Fibroblast of skin of abdomen (primary cell): ENCODE data around the gene CDK4. TPM values are rescaled to one million over a fixed set of nuclear protein-coding genes. Genes with fewer than 3 reads are reported as not detected.
"Not testable (repeated sequence)": the region's sequence is repeated elsewhere in the genome, so short reads cannot be mapped to it uniquely, and the experiment has no call there.

Experiments
- DNase-seq: peaks from one replicate; pipeline ENCODE4 v3.0.0-alpha.2; 2013
- polyA plus RNA-seq, 2 experiments: library from polyadenylated mRNA; unstranded; fragments of 120-200 nt; gene quantifications; one replicate each; pipeline ENCODE4 v1.2.1, GENCODE V29; 2013; ENCODE audit not compliant: insufficient read length in 2 of 2

Gene CDK4
- 235 TPM for polyA plus RNA-seq (2013, experiment 1 of 2; ENCODE audit: insufficient read length)
- 236 TPM for polyA plus RNA-seq (2013, experiment 2 of 2; ENCODE audit: insufficient read length)

DNA sequence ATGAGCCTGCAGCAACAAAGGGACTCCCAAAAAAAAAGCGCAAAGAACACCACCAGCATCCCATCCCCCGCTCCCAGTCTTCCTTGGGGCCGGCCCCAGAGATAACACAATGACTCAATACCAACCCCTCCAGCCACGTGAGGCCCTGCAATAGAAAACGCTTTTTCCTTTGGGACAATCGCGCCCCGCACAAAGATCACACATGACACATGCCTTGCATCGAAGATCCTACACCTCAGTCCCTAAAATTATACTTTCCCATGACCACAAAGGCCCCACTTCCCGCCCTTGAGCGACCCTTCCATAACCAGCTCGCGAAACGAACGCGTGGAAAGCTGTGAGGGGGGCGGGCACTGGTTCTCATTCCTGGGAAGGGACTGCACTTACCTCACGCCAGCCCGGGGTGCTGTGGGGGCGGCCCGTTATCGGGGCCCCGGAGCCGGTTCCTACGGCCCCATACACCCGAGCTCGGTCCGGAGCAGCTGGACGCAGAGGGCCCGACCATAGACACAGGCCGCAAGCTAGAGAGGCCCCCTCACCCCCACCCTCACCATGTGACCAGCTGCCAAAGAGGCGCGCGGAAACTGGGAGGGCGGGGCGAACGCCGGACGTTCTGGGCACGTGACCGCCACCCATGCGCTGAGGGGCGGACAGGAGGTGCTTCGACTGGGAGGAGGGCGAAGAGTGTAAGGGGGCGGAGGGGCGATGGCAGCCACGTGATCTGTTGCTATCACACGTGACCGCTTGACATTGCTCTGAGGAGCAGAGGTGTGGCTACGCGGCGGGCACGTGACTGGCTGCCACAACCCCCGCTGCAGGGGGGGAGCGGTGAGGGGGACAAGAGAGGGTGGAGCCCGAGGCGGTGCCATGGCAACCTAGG, at the start of gene CDK4:
CDK4 (minus strand) TSS at position 523 of the 880 bp plus-strand sequence. CDS start 593 bp downstream, outside the sequence.
- DNase-seq: peak; percentile 100

DNA sequence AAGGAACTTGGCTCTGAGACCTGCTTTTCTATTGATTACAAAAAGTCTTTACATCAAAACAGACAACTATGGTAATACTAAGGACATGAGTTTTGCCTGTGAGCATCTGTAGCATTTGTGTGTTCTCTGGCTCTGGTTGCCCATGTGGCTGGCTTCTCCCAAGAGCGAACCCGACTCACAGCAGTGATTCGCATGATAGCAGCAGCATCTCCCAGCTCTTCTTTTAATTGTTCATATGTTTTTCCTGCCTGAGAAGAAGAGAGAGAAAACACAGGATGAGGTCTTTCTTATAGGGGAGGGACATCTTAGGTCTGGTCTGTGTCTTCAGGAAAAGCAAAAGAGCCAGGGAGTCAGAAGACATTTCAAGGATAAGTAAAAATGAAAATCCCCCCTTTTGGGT, 48.9 kb upstream of the CDK4 start:
- DNase-seq: no peak

DNA sequence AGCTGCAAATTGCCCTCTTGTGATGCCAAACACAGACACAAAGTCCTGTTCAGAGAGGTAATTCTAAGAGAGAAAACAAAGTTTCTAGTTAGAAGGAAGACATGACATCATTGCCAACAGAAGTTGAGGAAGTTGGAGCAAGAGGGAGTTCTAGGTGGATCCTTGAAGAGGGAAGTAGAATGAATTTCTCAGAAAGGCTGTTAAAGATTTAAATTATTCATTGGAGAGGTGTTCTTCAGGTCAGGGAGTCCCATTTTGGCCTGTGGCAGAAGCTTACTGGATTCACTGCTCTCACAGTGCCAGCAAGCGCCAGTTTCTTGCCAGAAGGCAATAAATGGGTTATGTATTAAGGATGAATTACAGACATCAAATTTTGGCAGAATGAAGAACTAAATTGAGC, 45.8 kb upstream of the CDK4 start:
- DNase-seq: no peak

DNA sequence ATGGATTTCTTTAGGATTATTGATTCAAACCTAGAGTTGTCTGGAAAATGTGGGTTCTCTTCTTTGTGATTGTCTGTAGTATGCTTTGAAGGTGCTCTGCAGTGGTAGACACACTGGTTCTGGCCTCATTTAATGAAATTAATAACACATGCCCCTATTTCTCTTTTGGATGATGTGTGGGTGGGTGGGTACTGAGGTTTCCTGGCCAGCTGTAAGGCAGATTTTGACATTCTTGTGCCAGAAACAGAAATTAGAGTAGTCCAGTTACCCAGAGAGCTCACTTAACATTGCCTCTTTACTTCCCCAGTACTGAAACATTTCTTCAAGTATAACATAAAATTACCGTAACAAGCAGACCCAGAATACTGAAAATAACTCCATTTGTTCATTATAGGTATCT, 44.9 kb upstream of the CDK4 start:
- no peak for DNase-seq

DNA sequence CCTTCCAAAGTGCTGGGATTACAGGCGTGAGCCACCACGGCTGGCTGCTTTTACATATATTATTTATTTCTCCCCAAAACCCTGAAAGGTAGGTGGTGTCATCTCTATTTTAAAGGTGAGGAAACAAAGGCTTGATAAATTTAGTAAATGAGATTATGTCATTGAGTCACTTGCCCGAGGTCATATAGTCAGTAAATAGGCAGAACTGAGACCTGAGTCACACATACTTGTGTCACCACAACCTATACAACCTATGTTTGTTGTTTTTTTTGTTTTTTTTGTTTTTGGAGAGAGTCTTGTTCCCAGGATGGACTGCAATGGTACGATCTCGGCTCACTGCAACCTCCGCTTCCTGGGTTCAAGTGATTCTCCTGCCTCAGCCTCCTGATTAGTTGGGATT, 43.2 kb upstream of the CDK4 start:
- no peak for DNase-seq

DNA sequence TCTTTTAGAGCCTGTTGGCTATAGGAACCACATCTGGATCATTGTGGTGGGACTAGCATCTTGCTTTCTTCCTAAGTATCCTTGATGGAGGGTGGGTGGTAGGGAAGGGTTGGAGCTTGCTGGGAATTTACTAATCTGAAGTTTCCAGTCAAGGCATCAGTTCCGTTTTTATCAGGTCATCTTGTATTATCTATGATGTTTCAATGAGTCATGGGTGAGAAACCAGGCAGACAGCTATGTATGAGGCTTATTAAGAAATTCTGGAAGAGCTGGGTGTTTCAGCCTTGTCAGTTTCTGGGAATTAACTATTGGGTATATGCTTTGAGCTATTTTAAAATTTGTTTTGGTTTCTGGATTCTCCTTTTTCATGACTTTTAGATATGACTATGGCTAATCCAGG, 41.8 kb upstream of the CDK4 start:
- DNase-seq: peak; percentile 81

DNA sequence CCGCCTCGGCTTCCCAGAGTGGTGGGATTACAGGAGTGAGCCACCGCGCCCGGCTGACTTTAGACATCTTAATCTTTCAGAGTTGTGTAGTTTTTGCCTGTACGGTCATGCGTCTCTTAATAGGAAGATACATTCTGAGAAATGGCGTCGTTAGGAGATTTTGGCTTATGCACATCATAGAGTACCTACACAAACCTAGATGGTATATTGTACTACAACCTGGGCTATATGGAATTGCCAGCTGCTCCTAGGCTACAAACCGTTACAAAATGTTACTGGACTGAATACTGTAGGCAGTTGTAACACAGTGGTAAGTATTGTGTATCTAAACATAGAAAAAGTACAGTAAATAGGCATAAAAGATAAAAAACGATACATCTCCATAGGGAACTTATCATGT, 31.8 kb upstream of the CDK4 start:
- no peak for DNase-seq

DNA sequence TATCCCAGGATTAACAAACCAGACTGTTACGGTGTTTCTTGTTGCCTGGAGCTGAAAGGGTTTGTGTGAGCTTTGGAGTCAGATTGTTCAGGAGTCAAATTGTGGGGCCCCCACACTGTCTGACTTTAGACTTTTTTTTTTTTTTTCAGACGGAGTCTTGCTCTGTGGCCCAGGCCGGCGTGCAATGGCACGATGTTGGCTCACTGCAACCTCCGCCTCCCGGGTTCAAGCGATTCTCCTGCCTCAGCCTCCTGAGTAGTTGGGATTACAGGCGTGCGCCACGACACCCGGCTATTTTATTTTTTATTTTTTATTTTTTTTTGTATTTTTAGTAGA, 31.3 kb upstream of the CDK4 start:
- DNase-seq: no peak

DNA sequence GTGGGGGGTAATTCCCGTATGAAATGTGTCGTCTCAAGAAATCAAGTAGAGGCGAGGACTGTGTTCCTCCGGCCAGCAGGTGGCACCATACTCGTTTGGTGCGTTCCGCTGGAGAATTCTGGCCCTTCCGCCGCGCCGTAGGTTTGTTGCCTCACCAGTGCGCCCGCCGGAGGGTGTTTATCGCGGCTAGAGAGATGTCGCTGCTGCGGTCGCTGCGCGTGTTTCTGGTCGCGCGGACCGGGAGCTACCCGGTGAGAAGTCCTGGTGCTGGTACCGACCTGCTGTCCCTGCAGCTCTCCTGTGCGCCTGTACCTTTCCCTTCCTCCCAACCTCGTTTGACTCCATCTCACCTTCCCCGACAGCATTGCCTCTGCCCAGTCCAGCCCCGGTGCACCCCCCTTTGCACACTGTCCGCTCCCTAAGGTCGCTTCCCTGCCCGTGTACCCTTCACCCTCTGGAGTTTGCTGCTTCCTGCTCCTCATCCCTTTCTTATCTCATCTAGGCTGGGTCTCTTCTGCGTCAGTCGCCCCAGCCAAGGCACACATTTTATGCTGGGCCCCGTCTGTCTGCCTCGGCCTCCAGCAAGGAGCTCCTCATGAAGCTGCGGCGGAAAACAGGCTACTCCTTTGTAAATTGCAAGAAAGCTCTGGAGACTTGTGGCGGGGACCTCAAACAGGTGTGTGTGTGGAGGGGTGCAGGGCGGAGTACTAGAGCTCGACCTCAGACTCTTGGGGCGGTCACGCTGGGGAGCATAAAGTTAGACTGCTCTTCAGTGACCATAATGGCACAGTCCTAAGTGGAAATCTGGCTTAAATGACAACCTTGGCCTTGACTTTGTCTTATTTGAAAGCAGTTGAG, 30.7 kb upstream of the CDK4 start, which contains the start of gene TSFM:
TSFM (plus strand) TSS at position 180 of the 858 bp plus-strand sequence; CDS start at position 195, 15 bp downstream.
- peak; percentile 92 for DNase-seq

DNA sequence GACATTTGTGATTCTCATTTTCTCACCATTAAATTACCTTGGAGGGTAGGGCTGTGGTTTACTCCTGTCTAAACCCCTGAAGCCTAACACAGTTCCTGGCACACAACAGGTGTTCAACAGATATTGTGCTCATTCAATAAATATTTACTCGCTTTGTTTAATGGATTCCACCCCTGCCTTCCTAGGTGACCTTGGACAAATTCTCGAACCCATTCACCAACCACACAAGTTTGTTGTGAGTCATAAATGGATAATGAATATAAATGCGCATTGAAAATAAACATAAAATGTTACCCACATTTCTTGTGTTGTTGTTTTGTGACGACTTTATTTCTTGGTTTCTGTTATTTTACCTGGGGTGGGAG, 30.1 kb upstream of the CDK4 start:
- DNase-seq: no peak

DNA sequence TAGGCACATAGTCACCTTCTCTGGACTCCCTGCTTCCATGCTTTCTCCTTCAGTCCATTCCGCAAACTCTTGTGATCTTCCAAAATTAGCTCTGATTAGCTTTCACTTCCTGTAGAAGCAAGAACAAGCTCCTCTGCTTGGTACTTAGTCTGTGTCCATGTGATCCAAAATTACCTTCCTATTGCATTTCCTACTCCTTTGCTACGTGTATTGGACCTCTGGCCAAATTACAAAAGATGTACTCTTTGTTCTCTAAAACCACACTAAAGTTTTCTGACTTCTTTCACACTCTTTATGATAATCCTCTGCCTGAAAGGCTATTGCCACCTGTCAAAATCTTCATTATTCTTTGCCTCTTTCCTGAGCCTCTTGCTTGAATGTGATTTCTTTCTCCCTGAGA, 29.7 kb upstream of the CDK4 start:
- DNase-seq: no peak

DNA sequence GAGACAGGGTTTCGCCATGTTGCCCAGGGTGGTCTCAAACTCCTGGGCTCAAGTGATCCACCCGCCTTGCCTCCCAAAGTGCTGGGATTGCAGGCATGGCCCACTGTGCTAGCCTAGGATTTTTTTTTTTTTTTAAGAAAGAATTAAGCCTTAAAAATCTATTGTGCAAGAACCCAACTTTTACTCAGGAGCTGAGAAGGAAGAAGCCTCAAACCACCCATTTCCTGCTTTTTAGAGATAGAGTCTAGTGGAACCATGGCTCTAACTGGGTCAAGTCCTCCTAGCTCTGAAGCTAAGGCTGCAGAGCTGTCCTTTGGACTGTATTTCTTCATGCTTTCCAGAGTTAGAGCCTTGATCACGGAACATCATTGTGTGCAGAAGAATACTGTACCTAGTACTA, 29.1 kb upstream of the CDK4 start:
- no peak for DNase-seq

DNA sequence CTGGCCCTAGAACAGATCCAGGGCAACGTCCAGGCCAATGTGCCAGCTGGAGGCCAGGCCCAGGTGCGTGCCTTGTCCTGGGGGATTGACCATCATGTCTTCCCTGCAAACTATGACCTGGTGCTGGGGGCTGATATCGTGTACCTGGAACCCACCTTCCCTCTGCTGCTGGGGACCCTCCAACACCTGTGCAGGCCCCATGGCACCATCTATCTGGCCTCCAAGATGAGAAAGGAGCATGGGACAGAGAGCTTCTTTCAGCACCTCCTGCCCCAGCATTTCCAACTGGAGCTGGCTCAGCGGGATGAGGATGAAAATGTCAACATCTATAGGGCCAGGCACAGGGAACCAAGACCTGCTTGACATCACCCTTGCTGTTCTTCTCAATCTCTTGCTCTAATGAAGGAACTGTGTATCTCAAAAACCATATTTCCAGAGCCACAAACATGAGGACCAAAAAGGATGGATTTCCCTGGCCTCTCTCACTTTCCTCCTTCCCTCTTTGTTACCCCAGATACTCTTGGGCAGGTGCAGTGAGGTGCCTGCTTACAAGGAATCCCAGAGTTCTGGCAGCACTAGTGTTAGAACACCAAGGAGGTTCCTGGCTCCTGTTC, 28.3 kb upstream of the CDK4 start:
- DNase-seq: no peak

DNA sequence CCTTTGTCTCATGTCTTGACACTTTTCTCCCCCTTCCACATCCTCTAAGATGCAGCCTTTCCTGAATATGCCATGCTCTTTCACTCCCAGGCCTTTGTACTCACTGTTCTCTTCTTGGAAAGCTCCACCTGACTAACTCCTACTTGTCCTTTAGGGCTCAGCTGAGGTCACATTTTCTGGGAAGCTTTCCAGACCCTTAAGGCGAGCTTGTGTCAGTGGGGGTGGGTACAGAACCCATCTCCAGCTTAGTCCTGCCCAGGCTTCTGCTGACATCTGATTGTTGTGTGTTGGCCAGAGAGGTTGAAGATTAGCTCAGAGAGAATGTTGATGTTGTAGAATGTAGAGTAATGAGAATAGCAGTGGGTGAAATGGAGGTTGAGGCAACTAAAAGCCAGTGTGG, 27.6 kb upstream of the CDK4 start:
- no peak for DNase-seq

DNA sequence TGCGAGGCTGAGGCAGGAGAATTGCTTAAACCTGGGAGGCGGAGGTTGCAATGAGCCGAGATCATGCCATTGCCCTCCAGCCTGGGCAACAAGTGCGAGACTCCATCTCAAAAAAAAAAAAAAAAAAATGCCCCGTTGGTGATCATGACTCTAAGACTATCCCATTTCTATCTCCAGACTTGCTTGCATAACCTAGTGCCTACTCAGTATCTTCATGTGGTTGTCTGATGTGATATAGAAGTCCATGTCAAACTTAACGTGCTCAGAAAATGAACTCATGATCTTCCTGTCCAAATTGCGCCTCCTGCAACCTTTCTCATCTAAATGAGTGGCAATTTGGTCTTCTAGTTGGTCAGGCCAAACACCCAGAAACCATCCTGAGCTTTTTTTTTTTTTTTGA, 25.8 kb upstream of the CDK4 start:
- DNase-seq: no peak

DNA sequence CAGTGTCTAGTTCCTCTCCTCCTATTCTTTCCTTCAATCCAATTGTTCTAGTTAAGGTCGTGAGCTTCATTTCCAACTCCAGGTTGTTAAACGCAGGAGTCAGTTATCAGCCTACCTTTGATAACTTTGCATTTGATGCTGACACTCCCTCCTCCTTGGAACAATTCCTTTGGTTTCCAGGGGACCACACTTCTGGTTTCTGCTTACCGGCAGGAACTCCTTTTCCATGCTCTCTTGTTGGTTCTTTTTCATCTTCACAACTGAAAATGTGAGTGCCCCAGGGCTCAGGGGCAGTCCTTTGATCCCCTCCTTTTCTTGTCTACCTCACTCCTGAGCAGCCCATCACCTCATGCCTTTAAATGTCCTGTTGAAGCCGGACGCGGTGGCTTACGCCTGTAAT, 25.3 kb upstream of the CDK4 start:
- DNase-seq: no peak

DNA sequence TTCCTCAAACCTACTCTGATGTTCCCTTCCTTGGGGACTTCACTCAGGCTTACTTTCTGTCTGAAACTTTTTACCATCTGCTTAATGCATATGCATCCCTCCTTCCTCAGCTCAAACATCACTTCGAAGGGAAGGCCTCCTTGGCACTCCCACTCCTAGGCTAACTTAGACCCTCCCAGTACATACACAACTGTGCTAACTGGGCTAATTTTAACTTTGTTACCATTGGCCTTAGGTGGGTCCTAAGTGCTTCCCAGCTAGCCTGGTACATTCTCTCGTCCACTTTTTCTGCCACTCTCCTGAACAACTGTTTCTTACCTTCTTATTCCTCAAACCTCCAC, 24.1 kb upstream of the CDK4 start:
- DNase-seq: no peak

DNA sequence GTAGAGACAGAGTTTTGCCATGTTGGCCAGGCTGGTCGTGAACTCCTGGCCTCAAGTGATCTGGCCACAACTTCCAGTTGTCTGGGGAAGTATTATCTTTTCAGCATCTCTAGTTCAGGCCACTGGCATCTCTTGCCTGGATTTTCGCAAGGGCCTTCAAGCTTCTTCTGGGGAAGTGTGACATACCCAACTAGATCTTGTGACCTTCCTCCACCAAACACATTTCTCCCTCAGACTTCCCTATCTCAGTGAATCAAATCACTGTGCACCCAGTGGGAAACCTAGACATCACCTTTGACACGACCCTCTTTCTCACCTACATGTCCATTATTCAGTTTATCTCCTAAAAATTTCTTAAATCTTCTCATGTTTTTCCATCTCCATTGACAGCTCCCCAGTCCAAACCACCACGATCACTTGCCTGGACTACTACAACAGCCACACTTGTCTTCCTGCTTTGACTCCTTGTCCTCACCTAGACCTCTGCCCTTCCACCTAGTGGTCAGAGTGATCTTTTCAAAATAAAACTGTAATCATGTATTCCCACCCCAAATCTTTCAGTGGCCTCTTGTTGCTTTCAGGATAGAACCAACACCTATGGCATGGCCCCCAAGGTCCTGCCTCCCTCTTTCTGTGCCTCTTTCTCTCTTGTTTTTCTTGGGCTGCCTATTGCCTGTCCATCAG, 23.6 kb upstream of the CDK4 start:
- no peak for DNase-seq

DNA sequence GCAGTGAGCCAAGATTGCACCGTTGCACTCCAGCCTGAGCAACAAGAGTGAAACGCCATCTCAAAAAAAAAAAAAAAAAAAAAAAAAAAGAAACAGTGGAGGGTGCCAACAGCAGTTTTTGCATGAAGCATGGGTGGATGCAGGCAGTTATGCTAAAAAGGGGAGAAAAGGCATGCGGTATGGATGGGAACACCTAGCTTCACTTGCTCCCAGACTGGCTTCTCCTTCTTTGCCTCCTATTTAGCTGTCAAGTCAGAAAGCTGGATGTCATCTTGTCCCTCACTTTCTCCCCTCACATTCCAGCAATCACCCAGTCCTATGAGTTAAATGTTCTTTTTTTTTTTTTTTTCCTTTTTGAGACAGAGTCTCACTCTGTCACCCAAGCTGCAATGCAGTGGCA, 22.9 kb upstream of the CDK4 start:
- DNase-seq: no peak

DNA sequence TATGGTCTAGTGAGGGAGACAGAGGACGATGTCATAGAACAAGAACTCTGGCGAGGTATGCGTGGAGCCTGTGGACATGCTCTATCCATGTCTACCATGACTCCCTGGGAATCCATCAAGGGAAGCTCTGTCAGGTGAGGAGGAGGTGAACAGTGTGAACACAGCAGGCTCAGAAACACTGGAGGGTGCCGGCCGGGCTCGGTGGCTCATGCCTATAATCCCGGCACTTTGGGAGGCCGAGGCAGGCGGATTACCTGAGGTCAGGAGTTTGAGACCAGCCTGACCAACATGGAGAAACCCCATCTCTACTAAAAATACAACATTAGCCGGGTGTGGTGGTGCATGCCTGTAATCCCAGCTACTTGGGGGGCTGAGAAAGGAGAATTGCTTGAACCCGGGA, 22.5 kb upstream of the CDK4 start:
- DNase-seq: not testable (repeated sequence)

DNA sequence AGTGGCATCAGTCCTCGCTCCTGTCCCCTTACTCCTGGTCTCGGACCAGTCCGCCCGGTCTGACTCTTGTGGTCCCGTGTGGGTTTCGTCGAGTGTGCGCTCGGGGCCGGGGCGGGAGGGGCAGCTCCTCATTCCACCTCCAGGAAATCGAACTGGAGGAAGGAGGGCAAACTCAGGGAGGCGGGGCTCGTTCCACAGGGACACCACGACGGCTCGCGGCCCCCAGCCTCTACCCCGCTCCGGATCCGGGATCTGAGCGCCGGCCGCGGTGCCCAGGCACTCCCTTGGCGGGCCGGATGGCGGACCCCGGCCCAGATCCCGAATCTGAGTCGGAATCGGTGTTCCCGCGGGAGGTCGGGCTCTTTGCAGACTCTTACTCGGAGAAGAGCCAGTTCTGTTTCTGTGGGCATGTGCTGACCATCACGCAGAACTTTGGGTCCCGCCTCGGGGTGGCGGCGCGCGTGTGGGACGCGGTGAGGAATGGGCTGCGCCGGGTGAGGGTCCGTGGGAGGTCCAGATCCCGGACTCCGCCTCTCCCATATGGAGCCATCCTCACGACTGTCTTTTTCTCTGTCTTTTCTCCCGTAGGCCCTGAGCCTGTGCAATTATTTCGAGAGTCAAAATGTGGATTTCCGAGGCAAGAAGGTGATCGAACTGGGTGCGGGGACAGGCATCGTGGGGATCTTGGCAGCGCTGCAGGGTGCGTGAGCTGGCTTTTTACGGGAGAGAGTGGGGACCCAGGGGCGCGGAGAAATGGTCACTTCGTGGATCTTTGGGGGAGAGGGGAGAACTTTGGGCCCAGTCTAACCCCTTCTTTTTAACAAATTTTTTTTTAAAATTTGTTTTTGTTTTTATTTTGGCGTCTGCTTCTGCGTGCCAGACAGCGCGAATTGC, 20.6 kb upstream of the CDK4 start, which contains the start of gene EEF1AKMT3:
EEF1AKMT3 (plus strand) TSS at position 186 of the 894 bp plus-strand sequence; CDS start at position 297, 111 bp downstream.
- DNase-seq: peak; percentile 50
